ENCODE measurements around the gene XBP1.

- TF ChIP-seq CTCF (IDR thresholded peaks at IDR 0.05) (no peak), POLR2AphosphoS5 (IDR thresholded peaks at IDR 0.05) (no peak), POLR2A (IDR thresholded peaks at IDR 0.05) (no peak)
Measured at GRCh38 chr22:28831140-28832072, 31.0 kb upstream of the XBP1 start.
